ENCODE measurements around the gene NFIX.

GRCh38 chr19:13008926-13009787, 13.9 kb downstream of the NFIX start:
- TF ChIP-seq CTCF (IDR thresholded peaks at IDR 0.05) (no peak), POLR2A (IDR thresholded peaks at IDR 0.05; ENCODE audit: low read depth) (no peak), POLR2AphosphoS5 (IDR thresholded peaks at IDR 0.05) (no peak)
